Parathyroid adenoma (tissue), 2 donors: ENCODE results near the gene VWA3A.
A peak's percentile ranks its signal among the peaks of the same experiment; 100 is the strongest.
"Not testable (repeated sequence)": the region's sequence is repeated elsewhere in the genome, so short reads cannot be mapped to it uniquely, and the experiment has no call there.

ENCODE experiments used
- H2AFZ ChIP-seq: fragments of 300-600 bp; sonication (generic); one replicate; pipeline ENCODE4 v1.7.0; 2017; ENCODE audit warnings: antibody characterized with exemption, mild to moderate bottlenecking
- H3K27ac ChIP-seq: fragments of 300-600 bp; sonication (generic); one replicate; pipeline ENCODE4 v1.7.0; 2017
- H3K27me3 ChIP-seq: fragments of 300-600 bp; sonication (generic); one replicate; pipeline ENCODE4 v1.7.0; 2017; ENCODE audit warnings: low read length; ENCODE audit not compliant: control insufficient read depth, insufficient read depth
- H3K36me3 ChIP-seq: fragments of 300-600 bp; sonication (generic); one replicate; pipeline ENCODE4 v1.7.0; 2017; ENCODE audit warnings: low read length; ENCODE audit not compliant: control insufficient read depth, insufficient read depth
- H3K4me1 ChIP-seq: fragments of 300-600 bp; sonication (generic); one replicate; pipeline ENCODE4 v1.7.0; 2017; ENCODE audit warnings: control low read depth
- H3K4me2 ChIP-seq: fragments of 300-600 bp; sonication (generic); one replicate; pipeline ENCODE4 v1.7.0; 2017; ENCODE audit warnings: low read length
- H3K4me3 ChIP-seq: fragments of 300-600 bp; sonication (generic); one replicate; pipeline ENCODE4 v1.7.0; 2017; ENCODE audit warnings: low read depth, low read length
- H3K79me2 ChIP-seq: fragments of 300-600 bp; sonication (generic); one replicate; pipeline ENCODE4 v1.7.0; 2017; ENCODE audit warnings: control low read depth
- H3K9ac ChIP-seq: fragments of 300-600 bp; sonication (generic); one replicate; pipeline ENCODE4 v1.7.0; 2017; ENCODE audit warnings: mild to moderate bottlenecking
- H3K9me3 ChIP-seq: fragments of 300-600 bp; sonication (generic); one replicate; pipeline ENCODE4 v1.7.0; 2017; ENCODE audit warnings: low read length; ENCODE audit not compliant: control insufficient read depth
- TF ChIP-seq, protein P1 (sequence below): fragments of 300-600 bp; sonication (generic); IDR thresholded peaks from one replicate; pipeline ENCODE4 v1.7.0; 2017; ENCODE audit warnings: antibody characterized with exemption, mild to moderate bottlenecking
- donor health status: primary hyperparathyroidism.

Gene VWA3A

DNA sequence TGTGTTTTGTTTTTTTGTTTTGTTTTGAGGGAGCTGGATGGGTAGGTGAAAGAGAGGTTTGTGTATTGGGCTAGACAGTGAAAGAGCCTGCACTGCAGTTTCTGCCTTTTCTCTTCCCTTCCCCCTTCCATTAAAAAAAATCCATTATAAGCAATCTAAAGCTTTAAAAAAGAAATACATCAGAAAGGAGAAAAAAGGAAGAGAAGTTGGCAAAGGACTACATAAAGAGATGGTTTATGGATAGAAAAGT lies 103.0 kb downstream of the VWA3A start:
- H3K27ac ChIP-seq: peak overlapping the region; percentile 60
- H3K4me2 ChIP-seq: peak overlapping the region; percentile 86
- no peaks in the 10 kb centered on the region for H3K27me3 ChIP-seq
- peak overlapping the region; percentile 52 for H3K4me3 ChIP-seq
- H3K9me3 ChIP-seq: no peaks in the 10 kb centered on the region
- TF ChIP-seq, protein P1, sequence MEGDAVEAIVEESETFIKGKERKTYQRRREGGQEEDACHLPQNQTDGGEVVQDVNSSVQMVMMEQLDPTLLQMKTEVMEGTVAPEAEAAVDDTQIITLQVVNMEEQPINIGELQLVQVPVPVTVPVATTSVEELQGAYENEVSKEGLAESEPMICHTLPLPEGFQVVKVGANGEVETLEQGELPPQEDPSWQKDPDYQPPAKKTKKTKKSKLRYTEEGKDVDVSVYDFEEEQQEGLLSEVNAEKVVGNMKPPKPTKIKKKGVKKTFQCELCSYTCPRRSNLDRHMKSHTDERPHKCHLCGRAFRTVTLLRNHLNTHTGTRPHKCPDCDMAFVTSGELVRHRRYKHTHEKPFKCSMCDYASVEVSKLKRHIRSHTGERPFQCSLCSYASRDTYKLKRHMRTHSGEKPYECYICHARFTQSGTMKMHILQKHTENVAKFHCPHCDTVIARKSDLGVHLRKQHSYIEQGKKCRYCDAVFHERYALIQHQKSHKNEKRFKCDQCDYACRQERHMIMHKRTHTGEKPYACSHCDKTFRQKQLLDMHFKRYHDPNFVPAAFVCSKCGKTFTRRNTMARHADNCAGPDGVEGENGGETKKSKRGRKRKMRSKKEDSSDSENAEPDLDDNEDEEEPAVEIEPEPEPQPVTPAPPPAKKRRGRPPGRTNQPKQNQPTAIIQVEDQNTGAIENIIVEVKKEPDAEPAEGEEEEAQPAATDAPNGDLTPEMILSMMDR: no peak
- H3K9ac ChIP-seq: no peak overlapping the region
- no peaks in the 10 kb centered on the region for H3K4me1 ChIP-seq
- H2AFZ ChIP-seq: no peak overlapping the region
- H3K79me2 ChIP-seq: no peaks in the 10 kb centered on the region
- no peaks in the 10 kb centered on the region for H3K36me3 ChIP-seq

DNA sequence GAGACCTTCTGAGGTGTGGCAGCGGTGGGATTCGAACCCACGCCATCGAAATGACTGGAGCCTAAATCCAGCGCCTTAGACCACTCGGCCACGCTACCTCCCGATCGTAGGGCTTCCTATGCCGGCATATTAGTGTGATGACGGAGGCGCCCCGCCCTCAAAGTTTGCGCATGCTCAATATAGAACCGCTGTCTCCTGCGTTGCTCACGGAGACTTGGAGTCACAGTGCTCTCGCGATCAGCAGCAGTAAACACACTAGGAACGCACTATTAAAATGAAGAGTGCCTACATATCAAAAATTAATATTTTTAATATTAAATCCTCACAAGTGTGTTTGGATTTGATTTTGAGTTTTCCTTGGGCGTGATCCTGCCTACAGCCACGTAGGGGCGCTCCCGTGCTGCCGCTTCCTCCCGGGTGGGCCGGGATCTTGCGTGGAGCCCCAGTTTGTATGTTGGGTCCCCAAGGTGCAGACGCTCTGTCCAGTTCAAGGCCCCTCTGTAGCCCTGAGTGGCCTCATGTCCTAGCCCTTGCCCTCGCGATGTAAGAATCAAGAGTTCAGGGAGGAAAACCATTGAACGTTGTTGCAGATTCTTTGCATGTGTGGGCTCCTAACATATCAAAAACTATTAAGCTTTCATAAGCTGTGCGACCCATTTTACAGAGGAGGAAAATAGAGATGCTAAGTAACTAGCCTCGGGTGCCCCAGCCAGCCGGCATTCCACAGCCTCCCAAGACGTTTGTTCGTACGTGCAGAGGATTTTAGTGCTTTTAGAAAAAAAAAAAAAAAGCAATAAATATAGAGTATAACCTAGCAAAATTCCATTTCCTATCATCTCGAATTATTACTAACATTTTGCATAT lies 103.6 kb downstream of the VWA3A start:
- Histone ChIP-seq H3K27me3 (no peaks in the 10 kb centered on the region), H3K9me3 (no peaks in the 10 kb centered on the region), H2AFZ (peak overlapping the region; percentile 76), H3K27ac (peak overlapping the region; percentile 60), H3K9ac (no peak overlapping the region), H3K36me3 (no peaks in the 10 kb centered on the region), H3K4me1 (no peaks in the 10 kb centered on the region), H3K79me2 (no peaks in the 10 kb centered on the region), H3K4me2 (peak overlapping the region; percentile 86), H3K4me3 (peak overlapping the region; percentile 52)
- TF ChIP-seq, protein P1: peak; percentile 95

DNA sequence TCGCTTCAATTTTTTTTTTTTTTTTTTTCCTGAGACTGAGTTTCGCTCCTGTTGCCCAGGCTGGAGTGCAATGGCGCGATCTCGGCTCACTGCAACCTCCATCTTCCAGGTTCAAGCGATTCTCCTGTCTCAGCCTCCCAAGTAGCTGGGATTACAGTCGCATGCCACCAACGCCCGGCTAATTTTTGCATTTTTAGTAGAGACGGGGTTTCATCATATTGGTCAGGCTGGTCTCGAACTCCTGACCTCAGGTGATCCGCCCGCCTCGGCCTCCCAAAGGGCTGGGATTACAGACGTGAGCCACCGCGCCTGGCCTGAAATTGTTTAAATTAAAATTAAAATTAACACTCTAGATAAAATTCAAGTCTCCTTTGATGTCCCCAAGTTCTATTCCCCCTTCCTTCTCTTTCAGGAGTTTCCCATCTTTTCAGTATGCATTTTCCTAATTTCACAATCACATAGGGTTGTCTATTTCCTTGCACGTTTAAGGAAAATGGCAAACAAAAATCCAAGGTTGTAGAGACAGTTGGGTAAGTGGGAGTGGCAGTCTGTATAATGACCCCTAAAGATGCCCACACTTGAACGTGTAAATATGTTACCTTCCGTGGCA lies 104.3 kb downstream of the VWA3A start:
- H3K4me3 ChIP-seq, H3K9ac ChIP-seq, H3K9me3 ChIP-seq, H3K27ac ChIP-seq, H3K4me2 ChIP-seq, H3K79me2 ChIP-seq, H3K27me3 ChIP-seq, H3K4me1 ChIP-seq, H3K36me3 ChIP-seq, H2AFZ ChIP-seq: not testable (repeated sequence)

DNA sequence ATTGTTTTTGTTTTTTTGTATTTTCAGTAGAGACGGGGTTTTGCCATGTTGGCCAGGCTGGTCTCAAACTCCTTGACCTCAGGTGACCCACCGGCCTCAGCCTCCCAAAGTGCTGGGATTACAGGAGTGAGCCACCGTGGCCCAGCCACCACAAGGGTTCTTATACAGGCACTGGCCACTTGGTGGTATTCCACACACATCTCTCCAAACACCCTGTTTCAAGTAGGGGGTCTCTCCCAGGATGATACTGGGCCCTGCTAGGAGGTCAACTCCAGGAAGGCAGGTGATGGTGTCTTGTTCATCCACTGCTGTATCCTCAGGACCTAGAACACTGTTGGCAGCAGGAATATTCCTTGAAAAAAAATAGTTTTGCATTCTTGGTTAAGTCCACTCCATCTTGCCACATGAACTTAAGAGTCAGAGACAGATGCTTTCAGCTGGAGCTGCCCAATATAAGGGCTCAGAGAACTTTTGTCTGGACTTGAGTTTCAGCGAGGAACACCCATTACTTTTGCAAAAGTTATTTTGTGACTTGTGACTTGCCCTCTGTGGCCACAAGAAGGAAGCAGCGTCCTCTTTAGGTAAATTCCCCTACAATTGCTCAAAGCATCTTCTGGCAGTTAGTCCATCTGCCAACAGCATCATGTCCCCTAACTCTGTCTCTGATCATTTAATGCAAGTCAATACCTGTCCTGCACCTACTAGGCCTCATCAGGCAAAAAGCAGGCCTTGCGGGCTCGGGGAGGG lies 106.4 kb downstream of the VWA3A start:
- TF ChIP-seq, protein P1: no peak
- Histone ChIP-seq H3K79me2 (no peaks in the 10 kb centered on the region), H3K9me3 (no peaks in the 10 kb centered on the region), H2AFZ (peak overlapping the region; percentile 82), H3K4me2 (no peak overlapping the region), H3K4me3 (no peak overlapping the region), H3K27ac (peak overlapping the region; percentile 64), H3K27me3 (no peaks in the 10 kb centered on the region), H3K4me1 (no peaks in the 10 kb centered on the region), H3K36me3 (no peaks in the 10 kb centered on the region), H3K9ac (no peak overlapping the region)

DNA sequence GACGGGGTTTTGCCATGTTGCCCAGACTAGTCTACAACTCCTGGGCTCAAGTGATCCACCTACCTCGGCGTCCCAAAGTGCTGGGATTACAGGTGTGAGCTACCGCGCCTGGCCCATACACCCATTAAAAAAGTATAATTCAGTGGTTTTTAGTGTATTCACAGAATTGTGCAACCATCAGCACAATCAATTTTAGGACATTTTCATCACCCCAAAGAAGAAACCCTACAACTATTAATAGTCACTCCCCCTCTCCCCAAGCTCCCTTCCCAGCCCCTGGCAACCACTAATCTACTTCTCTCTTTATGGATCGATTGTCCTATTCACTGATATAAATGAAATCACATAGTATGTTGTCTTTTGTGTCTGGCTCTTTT lies 109.9 kb downstream of the VWA3A start:
- H3K4me2 ChIP-seq: no peak overlapping the region
- TF ChIP-seq, protein P1: no peak
- peaks cover under 1% of the 10 kb centered on the region for H3K79me2 ChIP-seq
- no peak overlapping the region for H2AFZ ChIP-seq
- no peak overlapping the region for H3K9ac ChIP-seq
- H3K27ac ChIP-seq: no peak overlapping the region
- H3K4me3 ChIP-seq: no peak overlapping the region
- H3K27me3 ChIP-seq: no peaks in the 10 kb centered on the region
- no peaks in the 10 kb centered on the region for H3K9me3 ChIP-seq
- H3K4me1 ChIP-seq: peaks cover 3% of the 10 kb centered on the region
- no peaks in the 10 kb centered on the region for H3K36me3 ChIP-seq
